Smooth muscle cell (in vitro differentiated cells): ENCODE results near the gene TIMP3. TPM values are rescaled to one million over a fixed set of nuclear protein-coding genes. Genes with fewer than 3 reads are reported as not detected.

ENCODE experiments used
- DNase-seq: peaks from one replicate; lab custom pipeline; 2025; ENCODE audit not compliant: unreplicated experiment; lab: John Stamatoyannopoulos, UW
- H2AFZ ChIP-seq: fragments of 200-600 bp; sonication (generic); 2 replicates; pipeline ENCODE4 v1.6.0; 2016; ENCODE audit warnings: antibody characterized with exemption, low read depth, mild to moderate bottlenecking
- H3F3A ChIP-seq: fragments of 200-600 bp; sonication (generic); 2 replicates; pipeline ENCODE4 v1.6.0; 2017; ENCODE audit warnings: antibody characterized with exemption, low read depth
- H3K27ac ChIP-seq: fragments of 200-600 bp; sonication (generic); 2 replicates; pipeline ENCODE4 v1.5.1; 2016; ENCODE audit warnings: low read depth, mild to moderate bottlenecking
- H3K27me3 ChIP-seq: fragments of 200-600 bp; sonication (generic); 2 replicates; pipeline ENCODE4 v1.6.1; 2016; ENCODE audit warnings: low read depth, mild to moderate bottlenecking
- H3K36me3 ChIP-seq: fragments of 200-600 bp; sonication (generic); 2 replicates; pipeline ENCODE4 v1.5.1; 2016; ENCODE audit warnings: low read depth
- H3K4me1 ChIP-seq: fragments of 200-600 bp; sonication (generic); 2 replicates; pipeline ENCODE4 v1.5.1; 2016; ENCODE audit warnings: low read depth
- H3K4me2 ChIP-seq: fragments of 200-600 bp; sonication (generic); 2 replicates; pipeline ENCODE4 v1.6.0; 2016; ENCODE audit warnings: mild to moderate bottlenecking
- H3K4me3 ChIP-seq: fragments of 200-600 bp; sonication (generic); 2 replicates; pipeline ENCODE4 v1.5.1; 2016; ENCODE audit warnings: mild to moderate bottlenecking
- H3K79me2 ChIP-seq: fragments of 200-600 bp; sonication (generic); 2 replicates; pipeline ENCODE4 v1.6.0; 2016; ENCODE audit warnings: low read depth, mild to moderate bottlenecking
- H3K9ac ChIP-seq: fragments of 200-600 bp; sonication (generic); 2 replicates; pipeline ENCODE4 v1.6.0; 2016; ENCODE audit warnings: low read depth
- H3K9me3 ChIP-seq: fragments of 200-600 bp; sonication (generic); replicated peaks from 2 replicates; pipeline ENCODE4 v1.5.1; 2016; ENCODE audit warnings: low read depth
- H4K20me1 ChIP-seq: fragments of 200-600 bp; sonication (generic); 2 replicates; pipeline ENCODE4 v1.6.0; 2016; ENCODE audit warnings: low read depth
- CTCF ChIP-seq: fragments of 200-600 bp; sonication (generic); IDR thresholded peaks from 2 replicates; pipeline ENCODE4 v1.5.1; 2017; ENCODE audit warnings: borderline replicate concordance, mild to moderate bottlenecking, antibody characterized with exemption; ENCODE audit not compliant: insufficient read depth, poor library complexity, severe bottlenecking
- WGBS: methylation state at CpG from one replicate; pipeline ENCODE4 v1.1.7; 2016; ENCODE audit warnings: low lambda C conversion rate; 5-methylcytosine and 5-hydroxymethylcytosine counted together
- polyA plus RNA-seq: library from polyadenylated mRNA; unstranded; fragments of >200 nt; fragmentation: Nextera tagmentation; extraction: Ambion mirVana; gene quantifications from 2 replicates; pipeline ENCODE4 v1.2.1, GENCODE V29; 2016
- total RNA-seq: library from RNA; depleted of rRNA; stranded (reverse); fragments of >200 nt; gene quantifications from 2 replicates; pipeline ENCODE4 v1.2.3, GENCODE V29; 2014

Gene TIMP3
- total and polyA plus RNA-seq, 2 experiments from 2014 or later = 3,210 to 3,942 TPM

GRCh38 chr22:32760815-32761214 lies 40.7 kb upstream of the TIMP3 start:
- no peak overlapping the region for H2AFZ ChIP-seq
- DNase-seq = no peak
- no peak overlapping the region for H3K4me3 ChIP-seq
- peak overlapping the region; percentile 53 for H3K27ac ChIP-seq
- H3K9me3 ChIP-seq = no peaks in the 10 kb centered on the region
- no peaks in the 10 kb centered on the region for H3K36me3 ChIP-seq
- H3K4me2 ChIP-seq = peak overlapping the region; percentile 4
- no peaks in the 10 kb centered on the region for H3K79me2 ChIP-seq
- H4K20me1 ChIP-seq = no peaks in the 10 kb centered on the region
- peaks cover 6% of the 10 kb centered on the region for H3K4me1 ChIP-seq
- peaks cover 6% of the 10 kb centered on the region for H3F3A ChIP-seq
- H3K9ac ChIP-seq = no peak overlapping the region
- 94% methylated on average over 4 of the region's 4 CpGs for WGBS
- no peaks in the 10 kb centered on the region for H3K27me3 ChIP-seq
- no peak for TF ChIP-seq CTCF

GRCh38 chr22:32761251-32761903 lies 40.1 kb upstream of the TIMP3 start:
- peaks cover 6% of the 10 kb centered on the region for H3K4me1 ChIP-seq
- no peak for TF ChIP-seq CTCF
- H3K27me3 ChIP-seq = no peaks in the 10 kb centered on the region
- H3K36me3 ChIP-seq = no peaks in the 10 kb centered on the region
- no peak overlapping the region for H3K4me3 ChIP-seq
- WGBS = 42% methylated on average over 9 of the region's 9 CpGs
- H2AFZ ChIP-seq = no peak overlapping the region
- DNase-seq = no peak
- H3K27ac ChIP-seq = peak overlapping the region; percentile 53
- H3K9ac ChIP-seq = no peak overlapping the region
- no peaks in the 10 kb centered on the region for H4K20me1 ChIP-seq
- no peaks in the 10 kb centered on the region for H3K79me2 ChIP-seq
- peaks cover 6% of the 10 kb centered on the region for H3F3A ChIP-seq
- peak overlapping the region; percentile 4 for H3K4me2 ChIP-seq
- no peaks in the 10 kb centered on the region for H3K9me3 ChIP-seq

- peaks cover 6% of the 10 kb centered on the region for H3F3A ChIP-seq
- H3K4me2 ChIP-seq = peak overlapping the region; percentile 54
- TF ChIP-seq CTCF = no peak
- H3K4me3 ChIP-seq = no peak overlapping the region
- H3K9me3 ChIP-seq = no peaks in the 10 kb centered on the region
- no peaks in the 10 kb centered on the region for H3K36me3 ChIP-seq
- H2AFZ ChIP-seq = no peak overlapping the region
- no peaks in the 10 kb centered on the region for H3K79me2 ChIP-seq
- peak overlapping the region; percentile 97 for H3K27ac ChIP-seq
- H3K4me1 ChIP-seq = peaks cover 6% of the 10 kb centered on the region
- 55% methylated on average over 16 of the region's 16 CpGs for WGBS
- DNase-seq = no peak
- H3K9ac ChIP-seq = peak overlapping the region; percentile 86
- H4K20me1 ChIP-seq = no peaks in the 10 kb centered on the region
- no peaks in the 10 kb centered on the region for H3K27me3 ChIP-seq
These were observed 37.0 kb upstream of the TIMP3 start for GRCh38 chr22:32764330-32765131.
